Panc1 (cell line): ENCODE measurements around the gene TTF2. TPM values are rescaled to one million over a fixed set of nuclear protein-coding genes. Genes with fewer than 3 reads are reported as not detected.

Source experiments
- ATAC-seq: fragments of 200-7000 bp; cut with Tn5 transposase; 2 replicates; pipeline ENCODE4 v1.9.1; 2020; ENCODE audit warnings: mild to moderate bottlenecking, moderate library complexity
- BruUV-seq: library from RNA; stranded (reverse); fragments of 400-500 nt; replicated peaks from 2 replicates; lab custom pipeline; 2021; lab: Mats Ljungman, UMichigan
- CTCF ChIA-PET: fragments of 300-600 bp; sonication (Branson Sonifier 250); formaldehyde crosslinking; loops from one replicate; lab custom pipeline; 2022; ENCODE audit warnings: antibody characterized with exemption; lab: Charles Lee
- POLR2A ChIA-PET: fragments of 300-600 bp; sonication (Branson Sonifier 250); formaldehyde crosslinking; loops from one replicate; lab custom pipeline; 2022; ENCODE audit warnings: antibody characterized with exemption; lab: Charles Lee
- DNase-seq: peaks from one replicate; pipeline ENCODE4 v3.0.0-alpha.2; 2010; ENCODE audit warnings: low read depth, low spot score
- H3K27ac ChIP-seq: 2 replicates; pipeline ENCODE4 v1.5.1; 2011; ENCODE audit warnings: mild to moderate bottlenecking, low read length, inconsistent platforms
- H3K27me3 ChIP-seq: fragments of 200-500 bp; sonication (Bioruptor generic); 2 replicates; pipeline ENCODE4 v1.6.0; 2014; ENCODE audit warnings: low read length, inconsistent platforms; ENCODE audit not compliant: control insufficient read depth, insufficient read depth
- H3K36me3 ChIP-seq: fragments of 200-500 bp; sonication (Bioruptor generic); 2 replicates; pipeline ENCODE4 v1.5.1; 2014; ENCODE audit warnings: inconsistent platforms, mild to moderate bottlenecking, low read length, moderate library complexity; ENCODE audit not compliant: control insufficient read depth, insufficient read depth
- H3K4me1 ChIP-seq: 2 replicates; pipeline ENCODE4 v1.5.1; 2011; ENCODE audit warnings: inconsistent platforms, mild to moderate bottlenecking, low read length, moderate library complexity; ENCODE audit not compliant: control insufficient read depth, insufficient read depth
- H3K4me3 ChIP-seq, 2 experiments: 2 replicates each; pipeline ENCODE4 v1.5.1; 2011 to 2012; ENCODE audit warnings: low read depth in 2 of 2, low read length in 2 of 2, mild to moderate bottlenecking in 2 of 2, inconsistent platforms in 1 of 2, moderate library complexity in 1 of 2
- H3K9me3 ChIP-seq: fragments of 200-500 bp; sonication (Bioruptor generic); 2 replicates; pipeline ENCODE4 v1.5.1; 2014; ENCODE audit warnings: low read depth, mild to moderate bottlenecking, inconsistent platforms, low read length, moderate library complexity; ENCODE audit not compliant: control insufficient read depth, insufficient read depth
- CTCF ChIP-seq: fragments of 450-650 bp; IDR thresholded peaks from 2 replicates; pipeline ENCODE4 v1.5.1; 2017; ENCODE audit warnings: mild to moderate bottlenecking
- POLR2AphosphoS5 ChIP-seq: IDR thresholded peaks from 2 replicates; pipeline ENCODE4 v1.6.1; 2012; ENCODE audit warnings: mild to moderate bottlenecking, low read depth, low read length, moderate library complexity
- REST ChIP-seq, 2 experiments: IDR thresholded peaks; 2 replicates each; pipeline ENCODE4 v1.6.1; 2011 to 2012; ENCODE audit warnings: low read depth in 2 of 2, control low read depth in 1 of 2, low read length in 1 of 2, mild to moderate bottlenecking in 1 of 2, moderate library complexity in 1 of 2; ENCODE audit not compliant: insufficient read depth in 1 of 2
- SIN3A ChIP-seq: IDR thresholded peaks from 2 replicates; pipeline ENCODE4 v1.6.1; 2012; ENCODE audit warnings: low read depth, mild to moderate bottlenecking, low read length, moderate library complexity, borderline replicate concordance; ENCODE audit not compliant: insufficient read depth
- TCF7L2 ChIP-seq: IDR thresholded peaks from 2 replicates; pipeline ENCODE4 v1.6.1; 2011; ENCODE audit warnings: mild to moderate bottlenecking, low read depth, low read length, inconsistent platforms
- in situ Hi-C: cut with HindIII; loops from 2 replicates; pipeline ENCODE4 v1.10.0; 2016; ENCODE audit warnings: low sequenced_read_pairs, low pct_unique_long_range_greater_than_20kb
- intact Hi-C: fragments of 100-400 bp; cut with micrococcal nuclease; formaldehyde crosslinking; loops from one replicate; pipeline ENCODE4 v1.10.0; 2022; ENCODE audit not compliant: unreplicated experiment
- total RNA-seq: library from RNA; stranded (reverse); gene quantifications from one replicate; pipeline ENCODE4 v1.2.1, GENCODE V29; 2021; ENCODE audit not compliant: unreplicated experiment

The TTF2 gene
- total RNA-seq, 1 experiment from 2014 or later = 32.7 TPM

- no peaks in the 10 kb centered on the region for H3K4me1 ChIP-seq
- H3K27ac ChIP-seq = no peak overlapping the region
- intact Hi-C loops = loop anchor here (5.0 kb wide), 1 partner anchor 154 kb away; no protein-coding TSS in a partner anchor
- DNase-seq = no peak
- CTCF ChIA-PET = interaction anchor here (0.6 to 1.0 kb wide), 2 partner anchors 61 to 156 kb away, joined by 3 to 6 read pairs; no protein-coding TSS in a partner anchor
- no peaks in the 10 kb centered on the region for H3K9me3 ChIP-seq
- TF ChIP-seq REST (IDR thresholded peaks at IDR 0.05; ENCODE audit: insufficient read depth in 1 of 2, low read depth in 2 of 2, low read length in 1 of 2) (no peak), CTCF (peak; percentile 56)
- no peak for ATAC-seq
- H3K27me3 ChIP-seq = peaks cover 2% of the 10 kb centered on the region; the same call in 1 of the 2 replicates
- in situ Hi-C loops = no loop called here
- no peak overlapping the region for H3K4me3 ChIP-seq
- POLR2A ChIA-PET = interaction anchor here (0.6 to 0.7 kb wide), 2 partner anchors 11 to 20 kb away, joined by 3 read pairs; no protein-coding TSS in a partner anchor
- no peaks in the 10 kb centered on the region for H3K36me3 ChIP-seq
- no TSS peak for BruUV-seq
These were observed 68.4 kb downstream of the TTF2 start for GRCh38 chr1:117128323-117129079.

GRCh38 chr1:117130526-117130925 is 70.4 kb downstream of the TTF2 start:
- BruUV-seq = no TSS peak
- Histone ChIP-seq H3K4me1 (no peaks in the 10 kb centered on the region), H3K4me3 (no peak overlapping the region), H3K27ac (no peak overlapping the region), H3K27me3 (no peaks in the 10 kb centered on the region; the same call in 1 of the 2 replicates), H3K36me3 (no peaks in the 10 kb centered on the region), H3K9me3 (no peaks in the 10 kb centered on the region)
- ATAC-seq = no peak
- POLR2A ChIA-PET = no interaction called here
- DNase-seq = no peak
- TF ChIP-seq SIN3A = no peak
- no peak for TF ChIP-seq POLR2AphosphoS5
- CTCF ChIA-PET = no interaction called here
- in situ Hi-C loops (no loop called here), intact Hi-C loops (no loop called here)

- DNase-seq = no peak
- ATAC-seq = no peak
- TF ChIP-seq REST (IDR thresholded peaks at IDR 0.05; ENCODE audit: insufficient read depth in 1 of 2, low read depth in 2 of 2, low read length in 1 of 2) (no peak), TCF7L2 (no peak), POLR2AphosphoS5 (no peak), CTCF (no peak), SIN3A (no peak)
- Histone ChIP-seq H3K4me3 (no peak overlapping the region), H3K36me3 (no peaks in the 10 kb centered on the region), H3K27ac (no peak overlapping the region), H3K27me3 (no peaks in the 10 kb centered on the region), H3K9me3 (no peaks in the 10 kb centered on the region), H3K4me1 (no peaks in the 10 kb centered on the region)
- POLR2A ChIA-PET = no interaction called here
- in situ Hi-C loops (no loop called here), intact Hi-C loops (no loop called here)
- CTCF ChIA-PET = no interaction called here
- BruUV-seq = no TSS peak
These were observed 75.2 kb downstream of the TTF2 start for GRCh38 chr1:117135329-117135728.
